ENCODE data around the gene AK8.

AK8 gene

GRCh38 chr9:132898051-132898450 lies 20.0 kb upstream of the AK8 start:
- DNase-seq (ENCODE audit: insufficient read length, low spot score) (no peak), FAIRE-seq (no peak)
- TF ChIP-seq, protein P1, sequence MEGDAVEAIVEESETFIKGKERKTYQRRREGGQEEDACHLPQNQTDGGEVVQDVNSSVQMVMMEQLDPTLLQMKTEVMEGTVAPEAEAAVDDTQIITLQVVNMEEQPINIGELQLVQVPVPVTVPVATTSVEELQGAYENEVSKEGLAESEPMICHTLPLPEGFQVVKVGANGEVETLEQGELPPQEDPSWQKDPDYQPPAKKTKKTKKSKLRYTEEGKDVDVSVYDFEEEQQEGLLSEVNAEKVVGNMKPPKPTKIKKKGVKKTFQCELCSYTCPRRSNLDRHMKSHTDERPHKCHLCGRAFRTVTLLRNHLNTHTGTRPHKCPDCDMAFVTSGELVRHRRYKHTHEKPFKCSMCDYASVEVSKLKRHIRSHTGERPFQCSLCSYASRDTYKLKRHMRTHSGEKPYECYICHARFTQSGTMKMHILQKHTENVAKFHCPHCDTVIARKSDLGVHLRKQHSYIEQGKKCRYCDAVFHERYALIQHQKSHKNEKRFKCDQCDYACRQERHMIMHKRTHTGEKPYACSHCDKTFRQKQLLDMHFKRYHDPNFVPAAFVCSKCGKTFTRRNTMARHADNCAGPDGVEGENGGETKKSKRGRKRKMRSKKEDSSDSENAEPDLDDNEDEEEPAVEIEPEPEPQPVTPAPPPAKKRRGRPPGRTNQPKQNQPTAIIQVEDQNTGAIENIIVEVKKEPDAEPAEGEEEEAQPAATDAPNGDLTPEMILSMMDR (IDR thresholded peaks at IDR 0.05; ENCODE audit: insufficient read depth, missing control alignments), result no peak

DNA sequence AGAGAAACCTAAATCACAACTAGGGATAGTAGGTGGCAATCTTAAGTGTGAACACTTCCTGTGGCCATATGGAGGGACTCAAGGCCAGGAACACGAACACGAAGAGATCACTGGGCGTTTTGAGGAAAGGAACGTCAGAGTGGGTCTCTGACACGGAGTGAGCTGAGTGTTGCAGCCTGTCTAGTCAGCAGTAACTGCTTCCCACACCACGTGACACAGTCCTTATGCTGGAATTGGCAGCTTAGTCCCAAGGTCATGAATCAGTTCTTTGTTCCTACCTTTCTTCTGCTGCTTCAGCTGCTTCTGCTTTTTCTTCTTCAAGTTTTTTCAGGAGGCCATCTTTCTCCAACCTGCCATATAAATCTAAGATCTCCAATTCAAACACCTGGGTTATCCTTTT lies 18.8 kb upstream of the AK8 start:
- no peak for DNase-seq (ENCODE audit: insufficient read length, low spot score)
- TF ChIP-seq, protein P1 (IDR thresholded peaks at IDR 0.05; ENCODE audit: insufficient read depth, missing control alignments), result no peak
- no peak for FAIRE-seq

DNA sequence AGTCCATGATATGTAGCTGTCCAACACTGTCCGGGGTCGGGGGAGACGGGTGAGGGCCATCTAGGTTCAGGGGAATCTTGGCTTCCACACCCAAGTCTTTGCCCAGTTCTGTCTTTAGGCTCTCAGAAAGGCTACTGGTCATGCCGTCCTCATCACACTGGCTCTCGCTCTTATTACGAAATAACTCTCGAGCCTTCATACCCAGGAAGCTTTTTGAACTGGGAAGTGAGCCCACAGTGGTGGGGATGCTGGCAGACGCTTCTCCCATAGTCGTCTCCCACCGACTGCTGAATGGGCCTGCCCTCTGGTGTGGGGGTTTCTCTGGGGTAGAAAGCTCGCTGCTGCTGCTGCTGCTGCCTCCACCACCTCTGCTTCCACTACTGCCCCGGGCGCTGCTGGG lies 18.2 kb upstream of the AK8 start:
- DNase-seq (ENCODE audit: insufficient read length, low spot score), result no peak
- FAIRE-seq, result no peak
- TF ChIP-seq, protein P1 (IDR thresholded peaks at IDR 0.05; ENCODE audit: insufficient read depth, missing control alignments), result no peak

GRCh38 chr9:132894862-132895835 lies 17.1 kb upstream of the AK8 start:
- no peak for DNase-seq (ENCODE audit: insufficient read length, low spot score)
- FAIRE-seq, result no peak
- TF ChIP-seq, protein P1 (IDR thresholded peaks at IDR 0.05; ENCODE audit: insufficient read depth, missing control alignments), result no peak

DNA sequence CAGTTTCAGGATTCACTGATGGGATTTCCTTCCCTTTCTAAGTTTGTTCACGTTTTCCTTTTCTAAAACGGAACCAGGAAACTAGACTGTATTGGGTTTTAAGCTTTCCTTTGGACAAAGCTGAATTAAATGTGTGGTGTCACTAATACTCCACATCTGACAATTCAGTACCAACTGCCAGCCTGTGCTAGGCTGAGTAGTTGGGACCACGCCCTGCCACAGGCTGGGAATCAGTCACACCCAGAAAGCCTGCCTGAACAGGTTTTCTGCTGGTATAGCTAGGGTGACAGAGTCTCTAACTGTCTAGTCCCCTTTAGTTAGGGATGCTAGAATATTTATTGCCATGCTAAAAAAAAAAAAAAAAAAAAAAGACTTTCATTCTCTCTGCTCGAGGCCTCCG lies 16.3 kb upstream of the AK8 start:
- TF ChIP-seq, protein P1 (IDR thresholded peaks at IDR 0.05; ENCODE audit: insufficient read depth, missing control alignments), result no peak
- no peak for FAIRE-seq
- no peak for DNase-seq (ENCODE audit: insufficient read length, low spot score)

DNA sequence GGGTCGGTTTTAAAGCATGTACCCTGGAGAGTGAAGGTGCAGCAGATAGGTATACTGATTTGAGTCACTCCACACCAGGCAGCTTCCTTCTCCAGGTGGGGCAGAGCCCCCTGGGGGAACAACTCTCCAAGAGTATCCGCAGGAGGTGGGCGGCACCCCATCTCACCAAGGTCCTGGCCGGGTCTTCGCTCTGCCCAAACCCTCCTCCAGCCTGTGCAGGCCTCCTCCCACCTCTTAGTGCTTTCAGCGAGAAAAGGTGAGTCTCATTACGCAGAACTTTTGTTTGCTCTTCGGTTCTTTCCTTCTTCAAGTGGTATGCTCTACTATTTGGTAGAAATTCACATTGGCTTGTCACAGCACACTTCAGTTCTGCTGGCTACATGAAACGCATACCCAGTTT lies 14.3 kb upstream of the AK8 start:
- DNase-seq (ENCODE audit: insufficient read length, low spot score) (no peak), FAIRE-seq (no peak)
- TF ChIP-seq, protein P1 (IDR thresholded peaks at IDR 0.05; ENCODE audit: insufficient read depth, missing control alignments), result no peak

DNA sequence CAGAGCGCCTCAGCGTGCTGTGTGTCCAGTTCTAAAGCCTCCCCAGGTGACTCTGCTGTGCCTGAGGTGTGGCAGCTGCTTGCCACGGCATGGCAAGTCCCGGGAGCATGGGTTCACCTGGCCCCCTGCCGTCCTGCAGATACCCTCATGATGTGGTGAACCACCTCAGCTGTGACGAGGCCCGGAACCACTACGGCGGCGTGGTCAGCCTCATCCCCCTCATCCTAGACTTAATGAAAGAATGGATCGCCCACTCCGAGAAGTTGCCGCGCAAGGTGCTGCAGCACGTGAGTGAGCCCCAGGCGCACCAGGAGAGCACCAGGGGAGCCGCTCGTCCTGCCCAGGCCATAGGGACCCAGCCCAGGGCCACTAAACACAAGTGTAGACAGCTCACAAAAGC lies 10.1 kb upstream of the AK8 start:
- no peak for FAIRE-seq
- TF ChIP-seq, protein P1 (IDR thresholded peaks at IDR 0.05; ENCODE audit: insufficient read depth, missing control alignments), result no peak
- no peak for DNase-seq (ENCODE audit: insufficient read length, low spot score)

All from D721Med (cell line).